ENCODE data around the gene KCNE3. TPM values are rescaled to one million over a fixed set of nuclear protein-coding genes. Genes with fewer than 3 reads are reported as not detected.

KCNE3 gene
- total RNA-seq, 2 experiments from 2014 or later, result not detected

DNA sequence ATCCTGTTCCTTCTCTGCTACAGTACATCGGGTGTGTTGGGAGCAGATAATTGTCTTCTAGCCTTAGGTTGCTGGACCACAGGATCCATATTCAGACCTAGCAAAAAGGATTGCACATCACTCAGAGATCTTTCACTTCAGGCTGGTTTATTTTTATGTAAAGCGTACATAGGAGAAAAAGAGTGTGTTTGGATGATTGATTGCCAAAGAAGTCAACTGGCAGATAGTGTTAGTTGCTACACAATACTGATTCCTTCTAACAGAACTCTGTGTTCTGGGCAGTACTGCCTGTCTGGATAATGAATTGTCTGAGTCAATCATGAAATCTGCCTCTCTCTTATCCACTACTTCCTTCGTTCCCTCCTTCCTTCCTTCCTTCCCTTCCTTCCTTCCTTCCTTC, 38.1 kb downstream of the KCNE3 start:
- DNase-seq (no peak), ATAC-seq (no peak)
- Mint-ChIP-seq H3K27ac (no peak overlapping the region), H3K36me3 (ENCODE audit: low read depth) (no peaks in the 10 kb centered on the region), H3K9me3 (peaks cover 7% of the 10 kb centered on the region), H3K4me3 (no peak overlapping the region), H3K4me1 (ENCODE audit: low read depth) (no peaks in the 10 kb centered on the region), H3K27me3 (no peaks in the 10 kb centered on the region)
- intact Hi-C loops (cut with micrococcal nuclease), result no loop called here
- TF ChIP-seq, protein P1, sequence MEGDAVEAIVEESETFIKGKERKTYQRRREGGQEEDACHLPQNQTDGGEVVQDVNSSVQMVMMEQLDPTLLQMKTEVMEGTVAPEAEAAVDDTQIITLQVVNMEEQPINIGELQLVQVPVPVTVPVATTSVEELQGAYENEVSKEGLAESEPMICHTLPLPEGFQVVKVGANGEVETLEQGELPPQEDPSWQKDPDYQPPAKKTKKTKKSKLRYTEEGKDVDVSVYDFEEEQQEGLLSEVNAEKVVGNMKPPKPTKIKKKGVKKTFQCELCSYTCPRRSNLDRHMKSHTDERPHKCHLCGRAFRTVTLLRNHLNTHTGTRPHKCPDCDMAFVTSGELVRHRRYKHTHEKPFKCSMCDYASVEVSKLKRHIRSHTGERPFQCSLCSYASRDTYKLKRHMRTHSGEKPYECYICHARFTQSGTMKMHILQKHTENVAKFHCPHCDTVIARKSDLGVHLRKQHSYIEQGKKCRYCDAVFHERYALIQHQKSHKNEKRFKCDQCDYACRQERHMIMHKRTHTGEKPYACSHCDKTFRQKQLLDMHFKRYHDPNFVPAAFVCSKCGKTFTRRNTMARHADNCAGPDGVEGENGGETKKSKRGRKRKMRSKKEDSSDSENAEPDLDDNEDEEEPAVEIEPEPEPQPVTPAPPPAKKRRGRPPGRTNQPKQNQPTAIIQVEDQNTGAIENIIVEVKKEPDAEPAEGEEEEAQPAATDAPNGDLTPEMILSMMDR (IDR thresholded peaks at IDR 0.05), result no peak
- ChIA-PET CTCF (interaction anchor here (1.3 kb wide), 1 partner anchor 23 kb away, joined by 3 read pairs; no protein-coding TSS in a partner anchor), POLR2A (no interaction called here)

DNA sequence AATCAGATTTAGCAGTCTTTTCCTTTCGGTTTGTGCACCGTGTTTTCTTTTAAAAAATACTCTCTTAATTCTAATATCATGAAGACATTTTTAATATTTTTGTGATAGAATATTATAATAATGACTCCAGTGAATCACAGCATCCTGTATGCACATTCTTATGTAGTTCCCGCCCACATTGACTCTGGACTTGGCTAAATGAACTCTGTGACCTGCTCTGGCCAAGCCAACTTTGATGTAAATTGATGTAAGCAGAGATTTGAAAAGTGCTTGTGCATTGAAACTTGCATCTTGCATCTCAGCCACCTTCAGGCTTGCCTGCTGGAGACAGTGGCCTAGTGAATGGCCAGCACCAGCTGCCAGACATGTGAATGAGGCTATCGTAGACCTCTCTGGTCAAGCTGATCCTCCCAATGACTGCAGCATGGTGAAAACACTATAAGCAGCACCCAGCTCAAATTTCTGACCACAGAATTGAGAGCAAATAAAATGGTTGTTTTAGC, 39.9 kb downstream of the KCNE3 start:
- Mint-ChIP-seq H3K9me3 (peaks cover 7% of the 10 kb centered on the region), H3K4me3 (no peak overlapping the region), H3K36me3 (ENCODE audit: low read depth) (no peaks in the 10 kb centered on the region), H3K4me1 (ENCODE audit: low read depth) (no peaks in the 10 kb centered on the region), H3K27me3 (no peaks in the 10 kb centered on the region), H3K27ac (no peak overlapping the region)
- ChIA-PET POLR2A (interaction anchor here (0.9 kb wide), 1 partner anchor 19 kb away, joined by 3 read pairs; no protein-coding TSS in a partner anchor), CTCF (interaction anchor here (1.0 kb wide), 1 partner anchor 38 kb away, joined by 3 read pairs; no protein-coding TSS in a partner anchor)
- intact Hi-C loops (cut with micrococcal nuclease), result no loop called here
- TF ChIP-seq, protein P1 (IDR thresholded peaks at IDR 0.05), result no peak
- DNase-seq (no peak), ATAC-seq (no peak)

DNA sequence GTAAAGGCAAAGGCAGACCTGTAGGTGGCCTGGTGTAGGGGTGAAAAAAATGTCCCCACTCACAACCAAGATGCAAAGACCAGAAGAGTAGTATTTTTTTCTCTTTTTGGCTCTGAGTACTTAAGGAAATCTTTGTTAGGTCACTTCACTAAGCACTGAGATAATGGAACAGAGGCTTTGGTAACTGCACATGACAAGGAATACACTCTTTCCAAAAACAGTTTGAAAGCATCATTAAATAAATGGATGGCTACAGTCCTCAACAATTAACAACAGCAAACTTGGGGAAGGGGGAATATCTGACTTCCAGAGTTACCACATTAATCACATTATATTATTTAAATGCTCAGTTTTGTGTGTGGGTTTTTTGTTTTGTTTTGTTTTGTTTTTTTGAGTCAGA, 42.2 kb downstream of the KCNE3 start:
- DNase-seq (no peak), ATAC-seq (no peak)
- POLR2A ChIA-PET, result no interaction called here
- peaks cover 2% of the 10 kb centered on the region for H3K4me1 Mint-ChIP-seq (ENCODE audit: low read depth)
- H3K4me3 Mint-ChIP-seq, result no peak overlapping the region
- CTCF ChIA-PET, result interaction anchor here (1.4 to 1.6 kb wide), 2 partner anchors 36 kb away, joined by 5 read pairs; no protein-coding TSS in a partner anchor
- H3K27ac Mint-ChIP-seq, result no peak overlapping the region
- TF ChIP-seq, protein P1 (IDR thresholded peaks at IDR 0.05), result no peak
- peaks cover 7% of the 10 kb centered on the region for H3K9me3 Mint-ChIP-seq
- H3K27me3 Mint-ChIP-seq, result no peaks in the 10 kb centered on the region
- no peaks in the 10 kb centered on the region for H3K36me3 Mint-ChIP-seq (ENCODE audit: low read depth)
- intact Hi-C loops (cut with micrococcal nuclease), result no loop called here

DNA sequence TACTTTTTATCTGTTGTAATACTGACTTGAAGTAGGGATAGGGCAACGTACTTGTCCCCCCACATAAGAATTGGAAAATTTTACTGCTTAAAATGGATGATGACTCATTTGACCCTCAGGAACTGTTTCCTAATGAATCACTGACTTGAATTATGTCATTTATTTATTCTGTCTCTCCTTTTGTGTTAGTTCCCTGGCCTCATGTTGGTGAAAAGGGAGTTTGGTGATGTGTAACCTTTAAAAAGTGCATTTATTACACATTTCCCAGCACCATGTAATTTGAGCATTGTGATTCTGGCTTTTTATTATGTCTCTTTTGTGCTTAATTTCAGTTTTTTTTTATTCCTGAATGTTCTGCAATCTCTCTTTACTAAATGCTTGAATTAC, 48.8 kb downstream of the KCNE3 start:
- no peaks in the 10 kb centered on the region for H3K36me3 Mint-ChIP-seq (ENCODE audit: low read depth)
- DNase-seq, result no peak
- H3K27ac Mint-ChIP-seq, result peak overlapping the region; percentile 46
- no peaks in the 10 kb centered on the region for H3K27me3 Mint-ChIP-seq
- peaks cover 27% of the 10 kb centered on the region for H3K4me1 Mint-ChIP-seq (ENCODE audit: low read depth)
- TF ChIP-seq, protein P1 (IDR thresholded peaks at IDR 0.05), result no peak
- peak overlapping the region; percentile 22 for H3K4me3 Mint-ChIP-seq
- POLR2A ChIA-PET, result no interaction called here
- ATAC-seq, result peak; percentile 58
- intact Hi-C loops (cut with micrococcal nuclease), result no loop called here
- H3K9me3 Mint-ChIP-seq, result no peaks in the 10 kb centered on the region
- CTCF ChIA-PET, result interaction anchor here (1.0 kb wide), 1 partner anchor 28 kb away, joined by 3 read pairs; no protein-coding TSS in a partner anchor

DNA sequence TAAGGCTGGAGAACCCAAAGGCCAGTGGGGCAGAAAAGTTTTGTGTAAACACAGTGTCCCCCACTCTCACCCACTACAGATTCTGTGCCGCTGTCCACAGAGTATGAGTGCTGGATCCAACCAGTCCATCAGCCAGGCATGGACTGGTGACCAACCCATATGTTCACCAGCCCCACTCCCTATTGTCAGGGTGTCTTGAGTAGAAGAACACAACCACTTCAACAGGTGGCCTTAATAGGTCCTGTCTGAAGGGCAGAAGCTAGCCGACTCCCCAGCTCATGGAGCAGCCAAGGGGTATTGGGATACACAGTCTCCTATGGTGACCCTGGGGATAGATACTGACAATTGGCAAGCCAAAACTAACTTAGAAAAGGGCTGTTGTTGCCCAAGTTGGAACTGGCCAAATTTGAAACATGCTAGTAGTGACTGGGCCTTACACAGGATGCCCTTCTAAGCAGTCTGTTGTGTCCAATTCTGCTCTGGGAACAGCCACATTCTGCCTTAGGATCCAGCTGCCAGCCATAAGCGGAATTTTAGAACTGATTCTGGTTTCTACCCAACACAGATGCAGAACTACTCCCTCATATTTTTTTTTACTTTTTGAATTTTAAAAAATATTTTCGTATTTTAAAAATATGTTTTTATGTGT, 49.4 kb downstream of the KCNE3 start:
- Mint-ChIP-seq H3K4me1 (ENCODE audit: low read depth) (peaks cover 27% of the 10 kb centered on the region), H3K4me3 (no peak overlapping the region), H3K9me3 (no peaks in the 10 kb centered on the region), H3K36me3 (ENCODE audit: low read depth) (no peaks in the 10 kb centered on the region), H3K27ac (peak overlapping the region; percentile 84), H3K27me3 (no peaks in the 10 kb centered on the region)
- POLR2A ChIA-PET, result no interaction called here
- DNase-seq, result peak; percentile 10
- peak; percentile 51 for ATAC-seq
- CTCF ChIA-PET, result interaction anchor here (0.9 to 1.2 kb wide), 4 partner anchors 17 to 35 kb away, joined by 3 to 5 read pairs (median 4); no protein-coding TSS in a partner anchor
- intact Hi-C loops (cut with micrococcal nuclease), result no loop called here
- TF ChIP-seq, protein P1 (IDR thresholded peaks at IDR 0.05), result no peak
